A549 (cell line): ENCODE measurements around the gene PLD1.

Experiments used
- CEBPB ChIP-seq, 2 experiments: fragments of >200 bp in 1 of 2; sonication (Bioruptor Twin) in 1 of 2; formaldehyde crosslinking in 1 of 2; IDR thresholded peaks; 2 replicates each; pipeline ENCODE4 v1.6.1; 2012 to 2016
- EP300 ChIP-seq, 2 experiments: fragments of >200 bp; sonication (Bioruptor Twin); formaldehyde crosslinking; IDR thresholded peaks; 2 replicates in 1 of 2; 3 replicates in 1 of 2; pipeline ENCODE4 v1.6.1; 2016 to 2017
- JUN ChIP-seq, 2 experiments: fragments of >200 bp; sonication (Bioruptor Twin); formaldehyde crosslinking; IDR thresholded peaks; 2 replicates in 1 of 2; 3 replicates in 1 of 2; pipeline ENCODE4 v1.6.1; 2016 to 2017
- POLR2A ChIP-seq: IDR thresholded peaks from 2 replicates; pipeline ENCODE4 v1.6.1; 2012; ENCODE audit warnings: mild to moderate bottlenecking, low read length
- RAD21 ChIP-seq, 2 experiments: fragments of >200 bp in 1 of 2; sonication (Bioruptor Twin) in 1 of 2; formaldehyde crosslinking in 1 of 2; IDR thresholded peaks in 1 of 2; conservative IDR thresholded peaks in 1 of 2; 2 replicates in 1 of 2; 3 replicates in 1 of 2; pipeline ENCODE4 v1.6.1; 2012 to 2018; ENCODE audit warnings: inconsistent platforms in 1 of 2
- SMC3 ChIP-seq: fragments of >200 bp; sonication (Bioruptor Twin); formaldehyde crosslinking; IDR thresholded peaks from 3 replicates; pipeline ENCODE4 v1.6.1; 2018; ENCODE audit warnings: inconsistent platforms
- SREBF2 ChIP-seq: fragments of 450-650 bp; IDR thresholded peaks from 2 replicates; pipeline ENCODE4 v1.6.1; 2014; ENCODE audit warnings: mild to moderate bottlenecking, moderate library complexity
- ZSCAN20 ChIP-seq: fragments of 250-450 bp; sonication (Bioruptor Pico); IDR thresholded peaks from 2 replicates; pipeline ENCODE4 v1.8.0; 2022; ENCODE audit warnings: mild to moderate bottlenecking, moderate library complexity
- TF ChIP-seq, protein P1 (sequence below): fragments of >200 bp; sonication (Bioruptor Twin); formaldehyde crosslinking; IDR thresholded peaks from 3 replicates; pipeline ENCODE4 v1.5.1; 2016
- TF ChIP-seq, protein P2 (sequence below): IDR thresholded peaks from 2 replicates; pipeline ENCODE4 v1.6.1; 2012
- TF ChIP-seq, protein P3 (sequence below): fragments of 200-600 bp; sonication (generic); IDR thresholded peaks from 2 replicates; pipeline ENCODE4 v1.6.1; 2016; ENCODE audit warnings: antibody characterized with exemption, mild to moderate bottlenecking, moderate library complexity

DNA sequence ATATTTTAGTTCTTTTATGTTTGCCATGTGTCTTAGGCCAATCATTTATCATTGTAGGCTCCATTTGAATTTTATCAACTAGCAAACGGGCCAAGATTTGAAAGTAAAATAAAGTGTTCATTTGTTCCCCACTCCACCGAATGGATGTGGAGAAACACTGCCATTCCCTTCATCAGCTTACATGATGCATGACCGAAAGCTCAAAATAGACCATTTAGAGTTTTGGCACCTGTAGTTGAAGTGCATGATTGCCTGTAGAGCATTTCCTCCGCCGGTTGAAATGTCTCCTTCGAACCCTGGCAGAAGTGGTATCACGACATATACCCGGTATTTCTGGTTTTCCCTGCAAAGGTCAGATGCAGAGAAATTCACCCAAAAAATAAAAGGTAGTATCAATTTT, 165.6 kb downstream of the PLD1 start:
- TF ChIP-seq RAD21 (conservative IDR thresholded peaks at IDR 0.05 in 1 of 2, IDR thresholded peaks at IDR 0.05 in 1 of 2) (no peak), ZSCAN20 (CRISPR knock-in tag) (no peak), POLR2A (no peak), CEBPB (IDR thresholded peaks at IDR 0.05) (no peak), SMC3 (no peak), JUN (IDR thresholded peaks at IDR 0.05) (no peak), EP300 (IDR thresholded peaks at IDR 0.05) (no peak), SREBF2 (no peak)
- TF ChIP-seq, protein P1, sequence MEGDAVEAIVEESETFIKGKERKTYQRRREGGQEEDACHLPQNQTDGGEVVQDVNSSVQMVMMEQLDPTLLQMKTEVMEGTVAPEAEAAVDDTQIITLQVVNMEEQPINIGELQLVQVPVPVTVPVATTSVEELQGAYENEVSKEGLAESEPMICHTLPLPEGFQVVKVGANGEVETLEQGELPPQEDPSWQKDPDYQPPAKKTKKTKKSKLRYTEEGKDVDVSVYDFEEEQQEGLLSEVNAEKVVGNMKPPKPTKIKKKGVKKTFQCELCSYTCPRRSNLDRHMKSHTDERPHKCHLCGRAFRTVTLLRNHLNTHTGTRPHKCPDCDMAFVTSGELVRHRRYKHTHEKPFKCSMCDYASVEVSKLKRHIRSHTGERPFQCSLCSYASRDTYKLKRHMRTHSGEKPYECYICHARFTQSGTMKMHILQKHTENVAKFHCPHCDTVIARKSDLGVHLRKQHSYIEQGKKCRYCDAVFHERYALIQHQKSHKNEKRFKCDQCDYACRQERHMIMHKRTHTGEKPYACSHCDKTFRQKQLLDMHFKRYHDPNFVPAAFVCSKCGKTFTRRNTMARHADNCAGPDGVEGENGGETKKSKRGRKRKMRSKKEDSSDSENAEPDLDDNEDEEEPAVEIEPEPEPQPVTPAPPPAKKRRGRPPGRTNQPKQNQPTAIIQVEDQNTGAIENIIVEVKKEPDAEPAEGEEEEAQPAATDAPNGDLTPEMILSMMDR, result no peak
- TF ChIP-seq, protein P2, sequence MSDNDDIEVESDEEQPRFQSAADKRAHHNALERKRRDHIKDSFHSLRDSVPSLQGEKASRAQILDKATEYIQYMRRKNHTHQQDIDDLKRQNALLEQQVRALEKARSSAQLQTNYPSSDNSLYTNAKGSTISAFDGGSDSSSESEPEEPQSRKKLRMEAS, result no peak
- TF ChIP-seq, protein P3, sequence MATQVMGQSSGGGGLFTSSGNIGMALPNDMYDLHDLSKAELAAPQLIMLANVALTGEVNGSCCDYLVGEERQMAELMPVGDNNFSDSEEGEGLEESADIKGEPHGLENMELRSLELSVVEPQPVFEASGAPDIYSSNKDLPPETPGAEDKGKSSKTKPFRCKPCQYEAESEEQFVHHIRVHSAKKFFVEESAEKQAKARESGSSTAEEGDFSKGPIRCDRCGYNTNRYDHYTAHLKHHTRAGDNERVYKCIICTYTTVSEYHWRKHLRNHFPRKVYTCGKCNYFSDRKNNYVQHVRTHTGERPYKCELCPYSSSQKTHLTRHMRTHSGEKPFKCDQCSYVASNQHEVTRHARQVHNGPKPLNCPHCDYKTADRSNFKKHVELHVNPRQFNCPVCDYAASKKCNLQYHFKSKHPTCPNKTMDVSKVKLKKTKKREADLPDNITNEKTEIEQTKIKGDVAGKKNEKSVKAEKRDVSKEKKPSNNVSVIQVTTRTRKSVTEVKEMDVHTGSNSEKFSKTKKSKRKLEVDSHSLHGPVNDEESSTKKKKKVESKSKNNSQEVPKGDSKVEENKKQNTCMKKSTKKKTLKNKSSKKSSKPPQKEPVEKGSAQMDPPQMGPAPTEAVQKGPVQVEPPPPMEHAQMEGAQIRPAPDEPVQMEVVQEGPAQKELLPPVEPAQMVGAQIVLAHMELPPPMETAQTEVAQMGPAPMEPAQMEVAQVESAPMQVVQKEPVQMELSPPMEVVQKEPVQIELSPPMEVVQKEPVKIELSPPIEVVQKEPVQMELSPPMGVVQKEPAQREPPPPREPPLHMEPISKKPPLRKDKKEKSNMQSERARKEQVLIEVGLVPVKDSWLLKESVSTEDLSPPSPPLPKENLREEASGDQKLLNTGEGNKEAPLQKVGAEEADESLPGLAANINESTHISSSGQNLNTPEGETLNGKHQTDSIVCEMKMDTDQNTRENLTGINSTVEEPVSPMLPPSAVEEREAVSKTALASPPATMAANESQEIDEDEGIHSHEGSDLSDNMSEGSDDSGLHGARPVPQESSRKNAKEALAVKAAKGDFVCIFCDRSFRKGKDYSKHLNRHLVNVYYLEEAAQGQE, result no peak
